ENCODE measurements around the gene NLGN4X. TPM values are rescaled to one million over a fixed set of nuclear protein-coding genes. Genes with fewer than 3 reads are reported as not detected.

Gene NLGN4X
- total RNA-seq, 4 donors from 2014 or later = 0.45 to 3.2 (median 0.86) TPM

- H3K4me1 ChIP-seq = no peaks in the 10 kb centered on the region
- no peak for DNase-seq
Measured at GRCh38 chrX:6005856-6006255, 222.8 kb downstream of the NLGN4X start.

DNA sequence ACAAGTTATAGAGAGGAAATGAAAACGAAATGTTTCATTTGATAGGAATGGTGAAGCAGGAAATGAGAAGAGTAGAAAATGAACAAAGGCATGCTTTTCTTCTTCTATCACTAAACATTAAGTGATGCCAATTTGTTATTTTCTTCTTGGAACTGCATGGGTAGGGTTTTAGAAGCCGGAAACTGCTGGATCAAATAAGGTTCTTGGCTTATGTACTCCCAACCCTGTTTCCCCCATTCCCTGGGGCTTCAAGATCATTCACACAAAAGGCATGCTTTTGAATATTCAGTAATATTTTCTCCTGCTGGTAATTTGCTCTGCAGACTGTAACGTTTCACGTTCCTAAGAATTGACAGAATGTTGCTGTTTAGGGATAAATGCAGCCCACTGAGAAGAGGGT, 224.1 kb downstream of the NLGN4X start:
- TF ChIP-seq, protein P1, sequence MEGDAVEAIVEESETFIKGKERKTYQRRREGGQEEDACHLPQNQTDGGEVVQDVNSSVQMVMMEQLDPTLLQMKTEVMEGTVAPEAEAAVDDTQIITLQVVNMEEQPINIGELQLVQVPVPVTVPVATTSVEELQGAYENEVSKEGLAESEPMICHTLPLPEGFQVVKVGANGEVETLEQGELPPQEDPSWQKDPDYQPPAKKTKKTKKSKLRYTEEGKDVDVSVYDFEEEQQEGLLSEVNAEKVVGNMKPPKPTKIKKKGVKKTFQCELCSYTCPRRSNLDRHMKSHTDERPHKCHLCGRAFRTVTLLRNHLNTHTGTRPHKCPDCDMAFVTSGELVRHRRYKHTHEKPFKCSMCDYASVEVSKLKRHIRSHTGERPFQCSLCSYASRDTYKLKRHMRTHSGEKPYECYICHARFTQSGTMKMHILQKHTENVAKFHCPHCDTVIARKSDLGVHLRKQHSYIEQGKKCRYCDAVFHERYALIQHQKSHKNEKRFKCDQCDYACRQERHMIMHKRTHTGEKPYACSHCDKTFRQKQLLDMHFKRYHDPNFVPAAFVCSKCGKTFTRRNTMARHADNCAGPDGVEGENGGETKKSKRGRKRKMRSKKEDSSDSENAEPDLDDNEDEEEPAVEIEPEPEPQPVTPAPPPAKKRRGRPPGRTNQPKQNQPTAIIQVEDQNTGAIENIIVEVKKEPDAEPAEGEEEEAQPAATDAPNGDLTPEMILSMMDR (IDR thresholded peaks at IDR 0.05) = no peak
- TF ChIP-seq POLR2A (IDR thresholded peaks at IDR 0.05) = no peak

More at GRCh38 chrX:6005856-6006255, 222.8 kb downstream of the NLGN4X start:
- no peaks in the 10 kb centered on the region for H3K9me3 ChIP-seq
- H3K27me3 ChIP-seq = no peaks in the 10 kb centered on the region
- no peak overlapping the region for H3K27ac ChIP-seq
- H3K4me3 ChIP-seq (replicated peaks in 1 of 3) = no peak overlapping the region
- TF ChIP-seq, protein P1 (IDR thresholded peaks at IDR 0.05) = no peak
- TF ChIP-seq POLR2A (IDR thresholded peaks at IDR 0.05) = no peak
- intact Hi-C loops (cut with DNase I) = no loop called here
- H3K36me3 ChIP-seq = no peaks in the 10 kb centered on the region

GRCh38 chrX:6002056-6002455, 226.6 kb downstream of the NLGN4X start:
- Histone ChIP-seq H3K27me3 (no peaks in the 10 kb centered on the region), H3K27ac (no peak overlapping the region), H3K9me3 (no peaks in the 10 kb centered on the region), H3K4me1 (no peaks in the 10 kb centered on the region), H3K4me3 (replicated peaks in 1 of 3) (no peak overlapping the region), H3K36me3 (no peaks in the 10 kb centered on the region)
- TF ChIP-seq POLR2A (IDR thresholded peaks at IDR 0.05) = no peak
- TF ChIP-seq, protein P1 (IDR thresholded peaks at IDR 0.05) = no peak
- 66 to 77% methylated on average over 5 of the region's 5 CpGs for WGBS, 2 donors
- intact Hi-C loops (cut with DNase I) = no loop called here
- DNase-seq = no peak

More for the DNA sequence above, 224.1 kb downstream of the NLGN4X start:
- Histone ChIP-seq H3K27ac (no peak overlapping the region), H3K4me1 (no peaks in the 10 kb centered on the region), H3K36me3 (no peaks in the 10 kb centered on the region), H3K4me3 (replicated peaks in 1 of 3) (no peak overlapping the region), H3K9me3 (no peaks in the 10 kb centered on the region), H3K27me3 (no peaks in the 10 kb centered on the region)
- intact Hi-C loops (cut with DNase I) = no loop called here
- 69 to 71% methylated on average over 4 of the region's 4 CpGs for WGBS, 2 donors
- no peak for DNase-seq

GRCh38 chrX:5998901-5999300, 229.8 kb downstream of the NLGN4X start:
- no peak for DNase-seq
- Histone ChIP-seq H3K27ac (no peak overlapping the region), H3K27me3 (no peaks in the 10 kb centered on the region), H3K36me3 (no peaks in the 10 kb centered on the region), H3K9me3 (no peaks in the 10 kb centered on the region), H3K4me1 (no peaks in the 10 kb centered on the region), H3K4me3 (replicated peaks in 1 of 3) (no peak overlapping the region)
- TF ChIP-seq, protein P1 (IDR thresholded peaks at IDR 0.05) = no peak
- no peak for TF ChIP-seq POLR2A (IDR thresholded peaks at IDR 0.05)
- intact Hi-C loops (cut with DNase I) = no loop called here
- WGBS, 2 donors = 56 to 68% methylated on average over 3 of the region's 3 CpGs

- WGBS, 2 donors = 93 to 94% methylated on average over 1 of the region's 1 CpG
- DNase-seq = no peak
- no peaks in the 10 kb centered on the region for H3K9me3 ChIP-seq
Measured at GRCh38 chrX:5998456-5998855, 230.2 kb downstream of the NLGN4X start.

More at GRCh38 chrX:5998456-5998855, 230.2 kb downstream of the NLGN4X start:
- no peaks in the 10 kb centered on the region for H3K4me1 ChIP-seq
- no peaks in the 10 kb centered on the region for H3K27me3 ChIP-seq
- TF ChIP-seq, protein P1 (IDR thresholded peaks at IDR 0.05) = no peak
- TF ChIP-seq POLR2A (IDR thresholded peaks at IDR 0.05) = no peak
- no peaks in the 10 kb centered on the region for H3K36me3 ChIP-seq
- H3K27ac ChIP-seq = no peak overlapping the region
- H3K4me3 ChIP-seq (replicated peaks in 1 of 3) = no peak overlapping the region
- intact Hi-C loops (cut with DNase I) = no loop called here
